GM19238 (cell line): ENCODE data around the gene CYP26A1.

Source experiments
- DNase-seq: peaks from one replicate; pipeline ENCODE4 v3.0.0; 2011; ENCODE audit warnings: low spot score; ENCODE audit not compliant: insufficient read length

The CYP26A1 gene, protein sequence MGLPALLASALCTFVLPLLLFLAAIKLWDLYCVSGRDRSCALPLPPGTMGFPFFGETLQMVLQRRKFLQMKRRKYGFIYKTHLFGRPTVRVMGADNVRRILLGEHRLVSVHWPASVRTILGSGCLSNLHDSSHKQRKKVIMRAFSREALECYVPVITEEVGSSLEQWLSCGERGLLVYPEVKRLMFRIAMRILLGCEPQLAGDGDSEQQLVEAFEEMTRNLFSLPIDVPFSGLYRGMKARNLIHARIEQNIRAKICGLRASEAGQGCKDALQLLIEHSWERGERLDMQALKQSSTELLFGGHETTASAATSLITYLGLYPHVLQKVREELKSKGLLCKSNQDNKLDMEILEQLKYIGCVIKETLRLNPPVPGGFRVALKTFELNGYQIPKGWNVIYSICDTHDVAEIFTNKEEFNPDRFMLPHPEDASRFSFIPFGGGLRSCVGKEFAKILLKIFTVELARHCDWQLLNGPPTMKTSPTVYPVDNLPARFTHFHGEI

DNA sequence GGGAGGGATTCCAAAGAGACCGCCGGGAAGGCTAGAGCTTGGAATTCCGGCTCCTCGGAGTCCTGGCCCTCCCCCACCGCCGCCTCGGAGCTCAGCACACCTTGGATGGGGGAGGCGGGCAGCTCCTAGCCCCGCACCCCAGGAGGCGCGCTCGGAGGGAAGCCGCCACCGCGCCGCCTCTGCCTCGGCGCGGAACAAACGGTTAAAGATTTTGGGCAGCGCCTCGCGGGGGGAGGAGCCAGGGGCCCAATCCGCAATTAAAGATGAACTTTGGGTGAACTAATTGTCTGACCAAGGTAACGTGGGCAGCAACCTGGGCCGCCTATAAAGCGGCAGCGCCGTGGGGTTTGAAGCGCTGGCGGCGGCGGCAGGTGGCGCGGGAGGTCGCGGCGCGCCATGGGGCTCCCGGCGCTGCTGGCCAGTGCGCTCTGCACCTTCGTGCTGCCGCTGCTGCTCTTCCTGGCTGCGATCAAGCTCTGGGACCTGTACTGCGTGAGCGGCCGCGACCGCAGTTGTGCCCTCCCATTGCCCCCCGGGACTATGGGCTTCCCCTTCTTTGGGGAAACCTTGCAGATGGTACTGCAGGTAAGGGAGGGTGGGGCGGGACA, at the start of gene CYP26A1:
Gene CYP26A1, plus strand, starts transcription at position 355 of the 608 bp plus-strand sequence. Its CDS starts 42 bp downstream, at position 397.
- DNase-seq = no peak

DNA sequence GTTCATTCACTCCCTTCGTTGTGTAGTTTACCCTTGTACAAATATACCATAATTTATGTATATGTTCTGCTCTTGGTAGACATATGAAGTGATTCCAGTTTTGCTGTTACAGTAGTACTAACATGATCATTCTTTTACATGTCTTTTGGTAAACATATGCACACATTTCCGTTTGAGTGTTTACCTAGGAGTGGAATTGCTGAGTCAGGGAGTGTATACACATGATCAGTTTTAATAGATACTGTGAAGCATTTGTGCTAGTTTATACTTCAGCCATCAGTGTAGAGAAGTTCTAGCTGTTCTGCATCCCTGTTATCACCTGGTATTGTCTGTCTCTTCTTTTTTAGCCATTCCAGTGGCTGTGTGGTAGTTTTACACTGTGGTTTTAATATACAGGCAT, 47.6 kb upstream of the CYP26A1 start:
- no peak for DNase-seq

DNA sequence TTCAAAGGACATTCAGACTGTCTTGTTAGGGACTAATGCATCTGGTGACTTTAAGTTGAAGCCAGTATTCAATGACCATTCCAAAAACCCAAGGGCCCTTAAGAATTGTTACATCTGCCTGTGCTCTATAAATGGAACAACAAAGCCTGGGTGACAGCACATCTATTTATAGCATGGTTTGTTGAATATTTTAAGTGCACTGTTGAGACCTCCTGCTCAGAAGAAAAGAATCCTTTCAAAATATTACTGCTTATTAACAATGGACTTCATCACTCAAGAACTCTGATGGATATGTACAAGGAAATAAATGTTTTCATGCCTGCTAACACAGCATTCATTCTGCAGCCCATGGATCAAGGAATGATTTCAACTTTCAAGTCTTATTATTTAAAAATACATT, 46.2 kb upstream of the CYP26A1 start:
- no peak for DNase-seq

DNA sequence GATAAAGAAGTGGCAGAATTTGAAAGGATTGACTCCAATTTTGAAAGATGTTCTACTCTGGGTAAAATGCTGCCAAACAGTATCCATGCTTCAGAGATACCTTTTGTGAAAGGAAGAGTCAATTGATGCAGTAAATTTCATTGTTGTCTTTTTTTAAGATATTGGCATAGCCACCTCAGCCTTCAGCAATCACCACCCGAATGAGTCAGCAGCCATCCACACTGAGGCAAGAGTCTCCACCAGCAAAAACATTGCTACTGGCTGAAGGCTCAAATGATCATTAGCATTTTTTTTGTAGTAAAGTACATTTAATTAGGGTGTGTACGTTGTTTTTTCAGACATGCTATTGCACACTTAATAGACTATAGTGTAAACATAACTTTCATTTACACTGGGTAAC, 44.8 kb upstream of the CYP26A1 start:
- no peak for DNase-seq

DNA sequence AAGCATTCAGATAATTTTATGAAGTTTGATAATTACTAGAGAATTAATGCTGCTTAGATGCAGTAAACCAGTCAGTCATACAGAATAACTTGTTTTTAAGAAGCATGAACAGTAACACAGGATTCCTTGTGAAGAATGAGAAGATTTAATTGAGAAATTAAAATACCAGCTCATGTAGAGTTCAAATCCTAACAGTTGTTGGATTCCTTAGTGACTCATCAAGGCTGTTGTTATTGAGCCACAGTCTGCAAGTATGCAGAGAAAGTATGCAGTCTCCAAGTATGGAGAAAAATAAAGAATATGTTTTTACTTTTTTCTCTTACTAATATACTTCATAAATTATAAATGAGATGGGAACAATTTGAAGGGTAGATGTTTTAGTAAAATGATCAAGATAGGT, 43.3 kb upstream of the CYP26A1 start:
- DNase-seq = no peak

DNA sequence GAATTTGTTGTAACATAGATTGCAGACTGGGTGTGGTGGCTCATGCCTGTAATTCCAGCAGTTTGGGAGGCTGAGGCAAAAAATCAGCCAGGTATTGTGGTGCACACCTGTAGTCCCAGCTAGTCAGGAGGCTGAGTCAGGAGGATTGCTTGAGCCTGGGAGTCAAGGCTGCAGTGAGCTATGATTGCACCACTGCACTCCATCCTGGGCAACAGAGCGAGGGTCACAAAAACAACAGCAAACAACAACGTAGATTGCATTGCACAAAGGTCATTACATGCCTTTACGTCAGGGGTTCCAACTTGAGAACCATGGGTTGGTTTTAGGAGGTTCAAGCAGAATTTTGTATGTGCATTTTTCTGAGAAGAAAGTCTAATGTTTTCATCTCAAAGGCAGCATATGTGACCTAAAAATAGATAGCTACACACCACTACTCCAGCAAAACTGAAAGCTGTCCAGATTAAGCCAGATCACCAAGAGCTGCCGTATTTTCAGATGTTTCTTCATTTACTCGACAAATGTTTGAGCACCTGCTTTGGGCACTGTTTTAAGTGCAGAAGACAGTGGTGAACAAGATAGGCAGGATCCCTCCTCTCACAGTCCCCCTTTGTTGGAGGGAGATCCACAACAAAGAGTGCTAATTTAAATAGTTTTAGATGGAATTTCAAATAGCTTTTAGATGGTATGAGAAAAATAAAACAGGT, 41.4 kb upstream of the CYP26A1 start:
- DNase-seq = no peak

DNA sequence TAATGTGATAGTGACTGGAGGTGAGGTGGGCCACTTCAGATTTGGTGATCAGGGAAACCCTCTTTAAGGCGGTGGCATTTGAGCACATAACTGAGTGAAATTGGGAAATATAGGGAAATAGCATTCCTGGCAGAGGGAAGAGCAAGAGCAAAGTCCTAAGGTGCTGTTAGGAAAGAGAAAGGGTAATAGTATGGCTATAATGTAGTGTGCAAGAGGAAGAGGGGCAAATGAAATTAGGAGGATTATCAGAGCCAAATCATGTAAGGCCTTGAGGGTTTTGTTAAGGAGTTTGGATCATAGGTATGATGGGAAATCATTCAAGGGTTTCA, 40.9 kb upstream of the CYP26A1 start:
- no peak for DNase-seq

DNA sequence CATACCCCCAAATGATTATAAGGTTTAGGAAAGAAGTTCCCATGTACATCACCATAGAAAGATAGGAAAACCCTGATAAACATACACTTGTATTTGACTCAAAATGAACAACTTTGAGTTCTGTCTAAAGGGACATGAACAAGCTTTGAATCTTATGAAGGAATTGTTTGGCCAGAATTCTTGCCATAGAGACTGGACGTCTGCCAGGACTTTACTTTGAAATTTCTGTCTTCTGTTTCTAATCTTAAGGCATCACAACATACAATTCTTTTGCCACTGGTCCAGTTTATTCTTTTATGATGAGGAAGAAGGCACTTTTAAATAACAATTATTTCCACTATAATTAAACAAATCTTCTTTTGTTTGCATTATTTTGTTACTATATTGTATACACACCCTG, 39.3 kb upstream of the CYP26A1 start:
- no peak for DNase-seq

DNA sequence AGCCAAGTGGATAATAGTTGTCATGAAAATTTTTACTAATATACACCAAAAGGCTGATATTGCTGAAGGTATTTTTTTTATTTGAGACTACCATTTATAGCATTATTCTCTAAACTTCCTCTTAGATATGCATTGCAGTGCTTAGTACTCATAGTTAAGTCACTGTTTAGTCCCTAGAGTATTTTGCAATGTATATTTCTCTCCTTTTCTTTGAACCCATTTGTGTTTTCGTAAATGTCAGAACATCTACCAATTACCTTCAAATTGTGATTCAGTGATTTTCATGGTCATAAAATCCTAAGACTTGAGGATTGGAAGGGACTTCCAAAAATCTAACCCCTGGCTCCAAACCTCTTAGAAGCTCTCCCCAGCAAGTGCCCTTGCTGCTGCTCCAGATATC, 34.6 kb upstream of the CYP26A1 start:
- no peak for DNase-seq

DNA sequence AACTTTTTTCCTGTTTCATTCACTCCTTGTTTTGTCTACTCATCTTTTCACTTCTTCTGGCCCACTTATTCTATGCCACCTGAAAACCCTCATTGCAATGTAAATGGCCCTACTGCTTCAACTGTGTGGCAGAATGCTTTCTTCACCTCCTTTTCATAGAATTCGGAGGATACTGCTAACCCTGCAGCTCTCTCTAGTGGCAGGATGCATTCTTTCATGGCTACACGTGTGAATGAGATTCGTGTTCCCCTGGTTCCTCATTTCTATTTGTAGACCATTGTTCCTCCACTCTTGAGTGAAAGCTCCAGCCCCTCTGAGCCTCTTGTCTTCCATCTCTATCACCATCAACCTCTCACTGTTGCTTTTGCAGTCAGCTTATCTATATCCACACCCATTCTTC, 34.0 kb upstream of the CYP26A1 start:
- DNase-seq = no peak

DNA sequence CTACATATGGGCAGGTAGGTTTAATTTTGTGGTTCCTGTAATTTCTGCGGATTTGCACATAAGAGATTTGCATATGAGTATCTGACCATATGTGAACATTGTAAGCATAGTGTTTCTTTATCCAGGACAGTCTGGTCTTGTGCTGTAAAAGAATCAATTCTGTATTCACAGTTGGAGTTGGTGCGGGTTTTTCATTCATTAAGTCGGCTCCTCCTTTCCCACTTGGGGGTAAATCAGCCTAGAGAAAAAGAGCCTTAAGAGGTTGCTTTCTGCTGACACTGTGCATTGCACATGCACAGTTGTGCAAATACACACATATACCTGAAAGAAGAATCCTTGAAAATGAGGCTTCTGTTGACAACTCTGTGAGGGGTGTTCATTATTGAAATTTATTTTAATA, 19.2 kb upstream of the CYP26A1 start:
- no peak for DNase-seq

DNA sequence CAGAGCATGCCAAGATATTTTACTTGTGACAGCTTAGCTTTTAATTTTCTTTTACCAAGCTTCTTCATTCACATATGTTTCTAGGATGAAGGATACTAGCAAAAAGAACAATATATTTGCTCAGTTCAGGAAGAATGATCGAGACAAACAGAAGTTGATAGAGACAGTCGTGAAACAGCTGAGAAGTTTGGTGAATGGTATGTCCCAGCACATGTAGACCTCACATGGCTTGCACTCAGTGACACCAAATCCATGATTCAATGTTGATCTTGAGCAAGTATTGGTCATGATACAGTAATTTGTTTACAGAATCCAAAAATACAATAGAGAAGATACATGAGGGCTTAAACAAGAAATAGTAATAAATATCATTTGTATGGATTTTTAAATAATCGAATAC, 15.6 kb upstream of the CYP26A1 start:
- no peak for DNase-seq

DNA sequence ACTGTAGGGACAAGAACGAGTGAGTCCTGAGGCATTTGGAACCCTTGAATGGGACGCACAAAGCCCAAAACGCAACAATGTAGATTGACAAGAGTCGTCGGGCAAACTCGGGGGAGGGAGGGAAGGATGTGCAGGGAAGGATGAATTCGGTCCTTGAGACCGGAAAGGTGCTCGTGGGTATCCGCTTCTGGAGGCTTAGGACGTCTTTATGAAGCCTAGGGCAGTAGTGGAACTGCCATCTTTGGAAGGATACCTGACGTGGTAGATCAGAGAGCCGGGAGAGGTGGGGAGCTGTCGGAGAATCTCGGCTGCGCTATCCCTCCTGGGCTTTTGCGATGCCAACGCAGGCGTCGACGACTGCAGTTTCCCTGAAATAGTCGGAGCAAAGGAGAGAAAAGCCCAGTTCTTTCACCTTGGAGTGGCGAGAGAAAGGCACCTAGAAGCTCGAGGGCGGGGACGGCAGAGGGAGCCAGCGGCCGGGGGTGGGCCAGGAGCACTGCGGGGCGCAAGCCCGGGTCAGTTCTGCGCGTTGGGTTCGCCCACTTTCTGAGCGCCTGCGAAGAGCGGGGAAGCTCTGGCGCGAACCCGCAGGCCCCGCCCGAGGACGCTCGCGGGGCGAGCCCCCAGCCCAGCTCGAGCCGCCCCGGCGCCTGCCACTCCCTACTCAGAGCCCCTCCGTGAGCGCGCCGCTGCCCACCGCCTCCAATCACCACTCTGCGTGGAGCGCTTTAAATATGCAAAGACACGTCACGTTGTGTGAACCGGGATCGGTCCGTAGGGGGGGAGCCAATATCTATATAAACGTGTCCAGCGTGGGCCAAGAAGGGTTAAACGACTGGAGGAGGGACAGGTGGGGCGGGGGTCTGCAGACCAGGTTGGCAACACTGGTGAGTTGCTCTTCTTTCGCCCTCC, 13.5 kb upstream of the CYP26A1 start, which contains the start of gene CYP26C1:
Gene CYP26C1, plus strand, starts transcription at position 824 of the 912 bp plus-strand sequence. CDS start 466 bp downstream, outside the sequence.
- DNase-seq = no peak

DNA sequence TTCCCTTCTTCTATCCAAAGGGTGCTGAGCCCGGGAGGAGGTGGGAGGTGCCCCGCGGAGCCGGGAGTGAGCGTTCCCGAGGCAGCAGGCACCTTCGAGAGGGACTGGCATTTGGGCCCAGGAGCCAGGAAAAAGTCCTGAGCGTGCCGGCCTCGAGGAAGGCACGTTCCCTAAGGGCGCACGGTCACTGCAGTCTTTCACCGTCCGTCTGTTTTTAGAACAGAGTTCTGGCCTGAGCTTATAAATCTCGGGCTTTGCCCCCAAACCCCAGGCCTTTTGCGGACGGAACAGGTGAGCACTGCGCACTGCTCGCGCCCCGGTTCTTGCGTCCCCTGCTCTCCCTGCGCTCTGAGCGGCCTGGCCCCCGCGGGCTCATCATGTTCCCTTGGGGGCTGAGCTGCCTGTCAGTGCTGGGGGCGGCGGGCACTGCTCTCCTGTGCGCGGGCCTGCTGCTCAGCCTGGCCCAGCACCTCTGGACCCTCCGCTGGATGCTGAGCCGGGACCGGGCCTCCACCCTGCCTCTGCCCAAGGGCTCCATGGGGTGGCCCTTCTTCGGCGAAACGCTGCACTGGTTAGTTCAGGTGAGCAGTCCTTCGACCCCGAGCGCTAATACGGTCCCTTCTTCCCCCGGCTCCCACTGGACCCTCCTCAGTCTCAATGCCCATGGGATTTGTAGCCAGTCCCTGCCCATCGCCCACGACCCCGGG, 12.7 kb upstream of the CYP26A1 start:
- no peak for DNase-seq

DNA sequence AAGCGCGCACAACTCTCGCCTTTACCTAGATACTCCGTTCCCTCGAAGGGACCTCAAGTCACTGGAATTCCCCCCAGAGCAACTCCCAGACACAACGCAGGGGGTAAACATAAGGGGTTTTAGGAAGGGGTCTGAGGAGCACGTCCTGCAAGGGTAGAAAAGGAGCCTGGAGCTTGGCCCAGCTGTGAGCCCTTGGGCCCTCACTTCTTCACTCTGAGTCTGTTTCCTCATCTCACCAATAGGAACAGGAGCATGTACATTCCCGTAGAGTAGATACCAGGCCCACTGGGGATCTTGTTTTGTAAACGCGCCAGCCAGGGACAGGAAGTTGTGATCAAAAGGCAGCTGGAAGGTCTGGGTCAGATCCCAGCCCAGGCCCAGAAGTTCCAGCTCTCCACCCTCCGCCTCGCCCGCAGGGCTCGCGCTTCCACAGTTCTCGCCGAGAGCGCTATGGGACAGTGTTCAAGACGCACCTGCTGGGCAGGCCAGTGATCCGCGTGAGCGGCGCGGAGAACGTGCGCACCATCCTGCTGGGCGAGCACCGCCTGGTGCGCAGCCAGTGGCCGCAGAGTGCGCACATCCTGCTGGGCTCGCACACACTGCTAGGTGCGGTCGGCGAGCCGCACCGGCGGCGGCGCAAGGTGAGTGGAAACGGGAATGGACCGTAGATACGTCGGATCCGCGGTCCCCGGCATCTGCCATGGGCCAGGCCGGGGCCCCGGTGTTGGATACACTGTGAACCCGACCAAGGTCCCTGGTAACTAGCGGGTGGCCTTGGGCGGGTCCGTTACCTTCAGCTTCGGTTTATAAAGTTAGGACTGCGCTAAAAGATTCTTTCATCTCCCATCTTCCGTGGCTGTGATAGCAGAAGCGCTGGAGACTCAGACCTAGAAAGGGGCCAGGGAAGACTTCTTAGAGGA, 11.8 kb upstream of the CYP26A1 start:
- DNase-seq = no peak

DNA sequence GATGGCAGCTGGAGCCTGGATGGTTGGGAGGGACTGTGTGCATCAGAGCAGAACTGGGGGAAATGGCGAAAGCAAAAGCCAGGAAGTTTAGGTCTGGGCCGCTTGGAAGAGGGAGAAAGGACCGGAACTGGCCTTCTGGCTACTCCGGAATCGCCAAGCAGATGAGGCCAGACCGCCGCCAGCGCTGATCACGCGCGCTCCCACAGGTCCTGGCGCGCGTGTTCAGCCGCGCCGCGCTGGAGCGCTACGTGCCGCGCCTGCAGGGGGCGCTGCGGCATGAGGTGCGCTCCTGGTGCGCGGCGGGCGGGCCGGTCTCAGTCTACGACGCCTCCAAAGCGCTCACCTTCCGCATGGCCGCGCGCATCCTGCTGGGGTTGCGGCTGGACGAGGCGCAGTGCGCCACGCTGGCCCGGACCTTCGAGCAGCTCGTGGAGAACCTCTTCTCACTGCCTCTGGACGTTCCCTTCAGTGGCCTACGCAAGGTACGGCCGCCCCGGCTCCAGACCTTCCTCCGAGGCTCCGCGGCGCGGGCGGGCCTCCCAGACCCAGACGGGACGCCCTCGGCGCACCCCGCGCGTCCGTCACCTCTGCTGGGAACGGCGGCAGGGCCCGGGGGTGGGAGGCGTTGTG, 11.1 kb upstream of the CYP26A1 start:
- DNase-seq = no peak

DNA sequence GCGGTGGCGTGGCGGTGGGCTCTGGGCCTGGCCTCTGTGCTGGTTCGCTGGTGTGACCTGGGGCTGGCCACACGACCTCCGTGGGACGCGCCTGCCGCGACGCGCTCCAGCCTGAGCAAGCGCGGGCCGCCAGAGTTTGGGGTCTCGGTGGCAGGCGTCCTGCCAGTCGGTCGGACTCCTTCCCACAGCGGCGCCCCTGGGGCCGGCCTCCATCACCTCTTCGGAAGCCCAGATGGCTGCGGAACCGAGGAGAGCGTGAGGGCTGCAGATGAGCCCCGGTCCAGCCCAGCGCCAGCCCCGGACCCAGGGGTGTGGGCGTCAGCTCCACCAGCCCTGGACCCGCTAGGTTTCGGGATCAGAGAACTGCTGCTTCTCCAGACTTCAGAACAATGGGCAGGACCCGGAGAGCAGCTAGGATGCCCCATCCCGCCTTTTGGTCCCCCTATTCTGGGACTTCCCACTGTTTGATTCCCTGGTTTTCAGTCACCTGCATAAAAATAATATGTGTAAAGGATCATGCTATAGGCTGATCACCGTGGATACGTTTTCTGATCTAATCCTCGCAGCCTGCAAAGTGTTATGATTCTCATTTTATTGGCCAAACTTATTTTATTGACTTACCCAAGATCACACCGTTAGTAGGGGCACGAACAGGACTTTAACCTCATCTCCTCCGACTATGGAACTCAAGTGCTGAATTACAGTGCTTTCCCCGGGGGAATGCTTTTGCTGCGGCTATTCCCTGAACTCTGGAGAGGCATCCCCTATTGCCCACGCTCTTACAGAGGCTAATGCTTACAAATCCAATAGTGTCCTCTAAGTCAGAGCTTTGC, 10.3 kb upstream of the CYP26A1 start:
- DNase-seq = no peak

DNA sequence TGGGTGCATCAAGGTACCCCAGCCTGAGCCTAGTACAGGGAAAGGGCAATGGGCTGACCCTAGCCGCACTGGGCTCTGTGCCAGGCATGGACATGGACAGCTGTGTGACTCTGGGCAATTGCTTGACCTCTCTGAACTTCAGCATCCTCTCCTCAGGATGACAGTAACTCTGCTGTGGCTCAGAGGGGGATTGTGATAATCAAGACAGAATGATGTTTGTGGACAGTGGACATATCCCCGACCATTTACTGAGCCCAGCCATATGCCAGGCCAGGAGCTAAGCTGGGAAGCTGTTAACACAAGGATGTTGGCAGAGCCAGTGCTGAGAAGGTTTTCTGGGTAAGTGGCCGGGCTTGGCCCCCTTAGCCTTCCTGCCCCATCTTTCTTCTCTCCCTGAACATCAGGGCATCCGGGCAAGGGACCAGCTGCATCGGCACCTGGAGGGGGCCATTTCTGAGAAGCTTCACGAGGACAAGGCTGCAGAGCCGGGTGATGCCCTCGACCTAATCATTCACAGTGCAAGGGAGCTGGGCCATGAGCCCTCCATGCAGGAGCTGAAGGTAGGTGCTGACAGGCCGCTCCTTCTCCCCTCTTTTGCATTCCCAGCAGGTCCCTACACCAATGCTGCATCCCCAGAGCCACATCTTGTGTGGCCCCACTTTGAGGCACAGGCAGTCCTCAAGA, 9.6 kb upstream of the CYP26A1 start:
- DNase-seq = no peak
